SK-N-SH (cell line): ENCODE data around the gene FGGY. TPM values are rescaled to one million over a fixed set of nuclear protein-coding genes. Genes with fewer than 3 reads are reported as not detected.

Experiments used
- CTCF ChIA-PET: fragments of 300-600, 350-600 bp; formaldehyde crosslinking; extraction: SDS; loops from one replicate; lab custom pipeline; 2021; lab: Yijun Ruan, JAX
- POLR2A ChIA-PET: fragments of 350-600 bp; sonication (Branson Sonifier 250); formaldehyde crosslinking; extraction: SDS; loops from one replicate; lab custom pipeline; 2020; ENCODE audit warnings: antibody characterized with exemption, inconsistent platforms; lab: Yijun Ruan, JAX
- DNase-seq: peaks from one replicate; pipeline ENCODE4 v3.0.0; 2012
- H2AFZ ChIP-seq: fragments of 200-600 bp; sonication (generic); 2 replicates; pipeline ENCODE4 v1.8.1; 2016; ENCODE audit warnings: antibody characterized with exemption, mild to moderate bottlenecking, low read depth
- H3F3A ChIP-seq: fragments of 200-600 bp; sonication (generic); replicated peaks from 2 replicates; pipeline ENCODE3; 2016; ENCODE audit warnings: antibody characterized with exemption, mild to moderate bottlenecking; ENCODE audit not compliant: insufficient read depth
- H3K27ac ChIP-seq, 2 experiments: fragments of 200-500 bp in 1 of 2; fragments of 200-600 bp in 1 of 2; sonication (Bioruptor generic) in 1 of 2; sonication (generic), shearing (Covaris generic) in 1 of 2; 2 replicates each; pipeline versions ENCODE4 v1.5.1 to v1.6.1; 2014 to 2016; ENCODE audit warnings: low read depth in 2 of 2, inconsistent platforms in 1 of 2, low read length in 1 of 2, mild to moderate bottlenecking in 1 of 2, mixed read lengths in 1 of 2
- H3K27me3 ChIP-seq: fragments of 200-600 bp; sonication (generic), shearing (Covaris generic); 2 replicates; pipeline ENCODE4 v1.6.1; 2016; ENCODE audit warnings: mixed run types; ENCODE audit not compliant: insufficient read depth
- H3K36me3 ChIP-seq, 2 experiments: fragments of 200-500 bp in 1 of 2; fragments of 200-600 bp in 1 of 2; sonication (Bioruptor generic) in 1 of 2; sonication (generic) in 1 of 2; replicated peaks in 1 of 2; 2 replicates each; pipeline versions ENCODE3 to v1.5.1; 2014 to 2016; ENCODE audit warnings: low read length in 1 of 2, mild to moderate bottlenecking in 1 of 2; ENCODE audit not compliant: insufficient read depth in 2 of 2, control insufficient read depth in 1 of 2
- H3K4me1 ChIP-seq, 2 experiments: fragments of 200-500 bp in 1 of 2; fragments of 200-600 bp in 1 of 2; sonication (Bioruptor generic) in 1 of 2; sonication (generic), shearing (Covaris generic) in 1 of 2; 2 replicates each; pipeline versions ENCODE4 v1.5.1 to v1.6.1; 2014 to 2016; ENCODE audit warnings: low read depth in 1 of 2, low read length in 1 of 2, mixed run types in 1 of 2; ENCODE audit not compliant: insufficient read depth in 2 of 2, control insufficient read depth in 1 of 2
- H3K4me2 ChIP-seq: fragments of 200-600 bp; sonication (generic), shearing (Covaris generic); 2 replicates; pipeline ENCODE4 v1.6.1; 2017; ENCODE audit warnings: mixed run types
- H3K4me3 ChIP-seq, 2 experiments: fragments of 200-500 bp in 1 of 2; fragments of 200-600 bp in 1 of 2; sonication (Bioruptor generic) in 1 of 2; sonication (generic), shearing (Covaris generic) in 1 of 2; 2 replicates each; pipeline versions ENCODE4 v1.5.1 to v1.8.1; 2014 to 2016; ENCODE audit warnings: low read depth in 2 of 2, inconsistent platforms in 1 of 2, low read length in 1 of 2, mild to moderate bottlenecking in 1 of 2, mixed read lengths in 1 of 2, moderate library complexity in 1 of 2
- H3K79me2 ChIP-seq: fragments of 200-600 bp; sonication (generic); 2 replicates; pipeline ENCODE4 v1.8.1; 2017; ENCODE audit warnings: mild to moderate bottlenecking; ENCODE audit not compliant: insufficient read depth
- H3K9ac ChIP-seq: fragments of 200-600 bp; sonication (generic); 2 replicates; pipeline ENCODE4 v1.6.1; 2017; ENCODE audit warnings: mixed run types
- H3K9me2 ChIP-seq: fragments of 200-600 bp; sonication (generic); 2 replicates; pipeline ENCODE4 v1.6.1; 2017; ENCODE audit warnings: mixed run types
- H3K9me3 ChIP-seq: fragments of 200-600 bp; sonication (generic); 2 replicates; pipeline ENCODE4 v1.6.1; 2017; ENCODE audit warnings: mixed run types, mild to moderate bottlenecking, moderate library complexity
- H4K20me1 ChIP-seq: fragments of 200-600 bp; sonication (generic); 2 replicates; pipeline ENCODE4 v1.6.1; 2017; ENCODE audit warnings: mild to moderate bottlenecking, mixed run types; ENCODE audit not compliant: insufficient read depth
- CHD2 ChIP-seq: fragments of 150-350 bp; IDR thresholded peaks from 2 replicates; pipeline ENCODE4 v1.6.1; 2018; ENCODE audit warnings: low read length; ENCODE audit not compliant: partially characterized antibody
- ELF1 ChIP-seq: IDR thresholded peaks from 2 replicates; pipeline ENCODE4 v1.4.0; 2012
- FOXM1 ChIP-seq: IDR thresholded peaks from 2 replicates; pipeline ENCODE4 v1.4.0; 2012; ENCODE audit warnings: low read depth, mild to moderate bottlenecking
- GATA2 ChIP-seq: sonication (generic); formaldehyde crosslinking; IDR thresholded peaks from 2 replicates; pipeline ENCODE4 v1.5.0; 2020; ENCODE audit warnings: mild to moderate bottlenecking, missing genetic modification reagents
- JUND ChIP-seq: IDR thresholded peaks from 2 replicates; pipeline ENCODE4 v1.4.0; 2012
- MXI1 ChIP-seq: IDR thresholded peaks from 2 replicates; pipeline ENCODE4 v1.6.1; 2012; ENCODE audit warnings: mild to moderate bottlenecking, low read depth, low read length, improper control_type of control experiment
- POLR2AphosphoS5 ChIP-seq: IDR thresholded peaks from 2 replicates; pipeline ENCODE4 v1.6.1; 2012; ENCODE audit warnings: low read depth, low read length
- SIN3A ChIP-seq: IDR thresholded peaks from 2 replicates; pipeline ENCODE4 v1.6.1; 2012; ENCODE audit warnings: low read depth, mild to moderate bottlenecking, low read length, moderate library complexity, borderline replicate concordance
- SMC3 ChIP-seq: IDR thresholded peaks from 2 replicates; pipeline ENCODE4 v1.6.1; 2012; ENCODE audit warnings: low read depth, low read length, improper control_type of control experiment
- TAF1 ChIP-seq: IDR thresholded peaks from 2 replicates; pipeline ENCODE4 v1.6.1; 2012; ENCODE audit warnings: low read depth, mild to moderate bottlenecking, low read length, moderate library complexity, borderline replicate concordance
- TEAD4 ChIP-seq: IDR thresholded peaks from 2 replicates; pipeline ENCODE4 v1.4.0; 2012; ENCODE audit warnings: mild to moderate bottlenecking, borderline replicate concordance; ENCODE audit not compliant: insufficient read depth
- WGBS: methylation state at CpG from one replicate; pipeline ENCODE4 v1.1.6; 2017; ENCODE audit warnings: low lambda C conversion rate; 5-methylcytosine and 5-hydroxymethylcytosine counted together
- polyA plus RNA-seq, 3 experiments: library from polyadenylated mRNA; depleted of rRNA; stranded (reverse); fragments of >200 nt; gene quantifications; 2 replicates each; pipeline ENCODE4 v1.2.3, GENCODE V29; 2012
- TF ChIP-seq, protein P1 (sequence below): IDR thresholded peaks from 2 replicates; pipeline ENCODE4; 2012
- TF ChIP-seq, protein P2 (sequence below): IDR thresholded peaks from 2 replicates; pipeline ENCODE4 v1.4.0; 2012; ENCODE audit warnings: low read depth, borderline replicate concordance
- TF ChIP-seq, protein P3 (sequence below): fragments of 150-350 bp; IDR thresholded peaks from 2 replicates; pipeline ENCODE4 v1.6.1; 2017; ENCODE audit warnings: antibody characterized with exemption, low read length, low read depth, borderline replicate concordance

Gene FGGY
- polyA plus RNA-seq, 1 of the 3 experiments (the other 2 are of a cell fraction) = 10.3 TPM

DNA sequence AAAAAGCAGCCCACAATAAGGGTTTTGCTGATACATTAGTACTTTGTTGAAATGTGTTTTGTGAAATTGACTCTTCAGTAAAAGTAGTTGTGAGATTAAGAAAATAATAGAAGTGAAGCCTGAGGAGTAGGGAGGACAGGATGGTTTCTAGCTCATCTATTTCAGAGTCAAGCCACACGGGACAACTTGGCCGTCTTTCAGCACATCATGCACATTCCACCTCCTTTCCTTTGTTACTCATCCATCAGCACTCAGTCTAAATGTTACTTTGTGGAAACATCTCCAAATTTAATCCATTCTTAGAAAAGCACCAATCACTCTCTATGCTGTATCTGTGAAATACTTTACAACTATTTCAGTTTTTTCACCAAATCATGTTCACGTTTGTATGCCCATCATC lies 223.3 kb downstream of the FGGY start:
- H3K9me2 ChIP-seq = no peaks in the 10 kb centered on the region
- H3K4me2 ChIP-seq = no peak overlapping the region
- POLR2A ChIA-PET = no interaction called here
- H3K79me2 ChIP-seq = no peaks in the 10 kb centered on the region
- no peaks in the 10 kb centered on the region for H4K20me1 ChIP-seq
- peaks cover 5 to 17% of the 10 kb centered on the region in 2 experiments; a peak in 2 of 4 replicates for H3K4me1 ChIP-seq
- H3F3A ChIP-seq = no peaks in the 10 kb centered on the region
- 66% methylated on average over 3 of the region's 3 CpGs for WGBS
- H2AFZ ChIP-seq = no peak overlapping the region
- no peak overlapping the region for H3K9ac ChIP-seq
- no peak overlapping the region for H3K27ac ChIP-seq
- TF ChIP-seq CHD2 = no peak
- no peak for TF ChIP-seq ELF1
- no peak for TF ChIP-seq TAF1
- TF ChIP-seq, protein P1, sequence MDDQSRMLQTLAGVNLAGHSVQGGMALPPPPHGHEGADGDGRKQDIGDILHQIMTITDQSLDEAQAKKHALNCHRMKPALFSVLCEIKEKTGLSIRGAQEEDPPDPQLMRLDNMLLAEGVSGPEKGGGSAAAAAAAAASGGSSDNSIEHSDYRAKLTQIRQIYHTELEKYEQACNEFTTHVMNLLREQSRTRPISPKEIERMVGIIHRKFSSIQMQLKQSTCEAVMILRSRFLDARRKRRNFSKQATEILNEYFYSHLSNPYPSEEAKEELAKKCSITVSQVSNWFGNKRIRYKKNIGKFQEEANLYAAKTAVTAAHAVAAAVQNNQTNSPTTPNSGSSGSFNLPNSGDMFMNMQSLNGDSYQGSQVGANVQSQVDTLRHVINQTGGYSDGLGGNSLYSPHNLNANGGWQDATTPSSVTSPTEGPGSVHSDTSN = peak; percentile 16; the same call in 1 of the 2 replicates
- no peaks in the 10 kb centered on the region for H3K27me3 ChIP-seq
- DNase-seq = no peak
- H3K4me3 ChIP-seq = no peak overlapping the region
- H3K36me3 ChIP-seq = no peaks in the 10 kb centered on the region
- H3K9me3 ChIP-seq = no peaks in the 10 kb centered on the region
- CTCF ChIA-PET = no interaction called here

DNA sequence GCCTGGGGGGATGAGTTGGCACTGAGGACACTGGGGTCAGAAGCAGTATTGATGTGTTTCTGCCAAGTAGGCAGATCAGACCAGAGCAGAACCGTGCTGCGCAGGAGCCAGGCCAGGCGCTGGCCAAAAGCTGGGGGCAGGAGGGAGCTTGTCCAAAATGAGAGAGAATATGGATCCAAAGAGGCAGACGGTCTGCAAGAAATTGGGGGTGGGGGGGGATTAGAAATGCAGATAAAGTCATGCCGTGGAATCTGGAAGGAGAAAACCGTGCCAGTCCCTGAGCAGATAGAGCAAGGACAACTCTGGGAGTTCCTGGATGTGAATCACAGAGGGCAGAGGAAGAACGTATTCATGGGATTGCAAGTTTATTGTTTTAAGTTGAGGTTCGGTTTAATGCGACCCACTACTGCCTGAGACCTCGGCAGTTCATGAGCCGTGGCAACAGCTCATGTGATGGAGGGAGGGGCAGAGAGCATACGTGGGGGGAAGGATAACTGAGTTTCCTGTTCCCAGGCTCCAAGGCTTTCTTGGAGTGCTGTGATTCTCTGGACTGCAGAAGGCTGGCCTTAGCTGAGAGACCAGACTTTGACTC lies 224.0 kb downstream of the FGGY start:
- 90% methylated on average over 12 of the region's 12 CpGs for WGBS
- Histone ChIP-seq H2AFZ (peak overlapping the region; percentile 1; the same call in 1 of the 2 replicates), H3K4me2 (no peak overlapping the region), H3K9me3 (no peaks in the 10 kb centered on the region), H3K9ac (no peak overlapping the region), H3K4me1 (peaks cover 5 to 17% of the 10 kb centered on the region in 2 experiments; a peak in 2 of 4 replicates), H3K36me3 (no peaks in the 10 kb centered on the region), H3K4me3 (no peak overlapping the region), H3K79me2 (no peaks in the 10 kb centered on the region), H3K9me2 (no peaks in the 10 kb centered on the region), H3K27me3 (no peaks in the 10 kb centered on the region), H3F3A (no peaks in the 10 kb centered on the region), H3K27ac (no peak overlapping the region), H4K20me1 (no peaks in the 10 kb centered on the region)
- ChIA-PET CTCF (interaction anchor here (0.9 to 1.9 kb wide), 2 partner anchors 12 to 30 kb away, joined by 3 to 5 read pairs; no protein-coding TSS in a partner anchor), POLR2A (no interaction called here)
- TF ChIP-seq POLR2AphosphoS5 (no peak), GATA2 (CRISPR knock-in tag) (no peak), SIN3A (no peak), TAF1 (no peak), JUND (no peak), SMC3 (no peak), MXI1 (no peak), TEAD4 (no peak), FOXM1 (no peak)
- TF ChIP-seq, protein P2, sequence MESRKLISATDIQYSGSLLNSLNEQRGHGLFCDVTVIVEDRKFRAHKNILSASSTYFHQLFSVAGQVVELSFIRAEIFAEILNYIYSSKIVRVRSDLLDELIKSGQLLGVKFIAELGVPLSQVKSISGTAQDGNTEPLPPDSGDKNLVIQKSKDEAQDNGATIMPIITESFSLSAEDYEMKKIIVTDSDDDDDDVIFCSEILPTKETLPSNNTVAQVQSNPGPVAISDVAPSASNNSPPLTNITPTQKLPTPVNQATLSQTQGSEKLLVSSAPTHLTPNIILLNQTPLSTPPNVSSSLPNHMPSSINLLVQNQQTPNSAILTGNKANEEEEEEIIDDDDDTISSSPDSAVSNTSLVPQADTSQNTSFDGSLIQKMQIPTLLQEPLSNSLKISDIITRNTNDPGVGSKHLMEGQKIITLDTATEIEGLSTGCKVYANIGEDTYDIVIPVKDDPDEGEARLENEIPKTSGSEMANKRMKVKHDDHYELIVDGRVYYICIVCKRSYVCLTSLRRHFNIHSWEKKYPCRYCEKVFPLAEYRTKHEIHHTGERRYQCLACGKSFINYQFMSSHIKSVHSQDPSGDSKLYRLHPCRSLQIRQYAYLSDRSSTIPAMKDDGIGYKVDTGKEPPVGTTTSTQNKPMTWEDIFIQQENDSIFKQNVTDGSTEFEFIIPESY = no peak
- TF ChIP-seq, protein P1 = no peak
- TF ChIP-seq, protein P3, sequence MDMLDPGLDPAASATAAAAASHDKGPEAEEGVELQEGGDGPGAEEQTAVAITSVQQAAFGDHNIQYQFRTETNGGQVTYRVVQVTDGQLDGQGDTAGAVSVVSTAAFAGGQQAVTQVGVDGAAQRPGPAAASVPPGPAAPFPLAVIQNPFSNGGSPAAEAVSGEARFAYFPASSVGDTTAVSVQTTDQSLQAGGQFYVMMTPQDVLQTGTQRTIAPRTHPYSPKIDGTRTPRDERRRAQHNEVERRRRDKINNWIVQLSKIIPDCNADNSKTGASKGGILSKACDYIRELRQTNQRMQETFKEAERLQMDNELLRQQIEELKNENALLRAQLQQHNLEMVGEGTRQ = no peak
- DNase-seq = no peak
